HEK293 (cell line): Measurements from ENCODE around the gene DAPK2.

Source experiments
- CTCF ChIA-PET: fragments of 350-600 bp; formaldehyde crosslinking; extraction: SDS; loops from one replicate; lab custom pipeline; 2021; ENCODE audit warnings: antibody characterized with exemption; lab: Yijun Ruan, JAX
- POLR2A ChIA-PET: fragments of 300-600 bp; formaldehyde crosslinking; extraction: SDS; loops from one replicate; lab custom pipeline; 2020; ENCODE audit warnings: antibody characterized with exemption, inconsistent platforms; lab: Yijun Ruan, JAX
- H3K27ac ChIP-seq: fragments of 200-500 bp; sonication (Bioruptor generic); 2 replicates; pipeline ENCODE4 v1.5.1; 2014; ENCODE audit warnings: low read depth, low read length, control low read depth, inconsistent platforms; ENCODE audit errors: extremely low read depth
- H3K36me3 ChIP-seq, 2 experiments: fragments of 200-500 bp in 1 of 2; sonication (Bioruptor generic) in 1 of 2; 1 replicate in 1 of 2; 2 replicates in 1 of 2; pipeline ENCODE4 v1.5.1; 2014 to 2017; ENCODE audit warnings: inconsistent platforms in 2 of 2, low read length in 2 of 2; ENCODE audit not compliant: control insufficient read depth in 2 of 2, insufficient read depth in 1 of 2
- H3K4me1 ChIP-seq: fragments of 200-500 bp; sonication (Bioruptor generic); 2 replicates; pipeline ENCODE4 v1.5.1; 2014; ENCODE audit warnings: mild to moderate bottlenecking, low read length, inconsistent platforms; ENCODE audit not compliant: control insufficient read depth, insufficient read depth
- H3K4me3 ChIP-seq: 2 replicates; pipeline ENCODE4 v1.5.1; 2011; ENCODE audit warnings: low read depth, mild to moderate bottlenecking, control low read depth, low read length, moderate library complexity
- H3K9me3 ChIP-seq: fragments of 200-500 bp; sonication (Bioruptor generic); 2 replicates; pipeline ENCODE4 v1.5.1; 2014; ENCODE audit warnings: low read depth, low read length, inconsistent platforms; ENCODE audit not compliant: control insufficient read depth, insufficient read depth
- BCL11A ChIP-seq: fragments of 450-650 bp; formaldehyde crosslinking; IDR thresholded peaks from 2 replicates; pipeline ENCODE4 v1.5.1; 2016; ENCODE audit warnings: low read depth, missing biosample characterization, missing genetic modification characterization
- HOXD13 ChIP-seq: sonication (generic); formaldehyde crosslinking; IDR thresholded peaks from 2 replicates; pipeline ENCODE4 v1.8.0; 2022; ENCODE audit warnings: missing genetic modification reagents, borderline replicate concordance
- SP3 ChIP-seq: fragments of 450-650 bp; formaldehyde crosslinking; IDR thresholded peaks from 2 replicates; pipeline ENCODE4 v1.5.1; 2016; ENCODE audit warnings: missing biosample characterization, missing genetic modification characterization
- ZBTB48 ChIP-seq: fragments of 450-650 bp; formaldehyde crosslinking; IDR thresholded peaks from 2 replicates; pipeline ENCODE4 v1.5.1; 2016; ENCODE audit warnings: missing biosample characterization, missing genetic modification characterization
- ZNF133 ChIP-seq: fragments of 450-650 bp; formaldehyde crosslinking; IDR thresholded peaks from 2 replicates; pipeline ENCODE4 v1.5.1; 2016; ENCODE audit warnings: missing biosample characterization, missing genetic modification characterization
- ZNF138 ChIP-seq: fragments of 450-650 bp; formaldehyde crosslinking; IDR thresholded peaks from 2 replicates; pipeline ENCODE4 v1.5.1; 2016; ENCODE audit warnings: missing biosample characterization, missing genetic modification characterization, borderline replicate concordance
- ZNF211 ChIP-seq: fragments of 450-650 bp; formaldehyde crosslinking; IDR thresholded peaks from 2 replicates; pipeline ENCODE4 v1.5.1; 2016; ENCODE audit warnings: low read depth, missing biosample characterization, missing genetic modification characterization
- ZNF248 ChIP-seq: fragments of 450-650 bp; formaldehyde crosslinking; IDR thresholded peaks from 2 replicates; pipeline ENCODE4 v1.5.1; 2017; ENCODE audit warnings: missing biosample characterization, missing genetic modification characterization
- ZNF530 ChIP-seq: fragments of 450-650 bp; formaldehyde crosslinking; IDR thresholded peaks from 2 replicates; pipeline ENCODE4 v1.5.1; 2016; ENCODE audit warnings: low read depth, missing biosample characterization, missing genetic modification characterization
- ZNF549 ChIP-seq: fragments of 450-650 bp; IDR thresholded peaks from 2 replicates; pipeline ENCODE4 v1.5.1; 2018; ENCODE audit warnings: missing biosample characterization, missing genetic modification characterization, mild to moderate bottlenecking, inconsistent platforms, moderate library complexity
- ZNF768 ChIP-seq: fragments of 450-650 bp; formaldehyde crosslinking; IDR thresholded peaks from 2 replicates; pipeline ENCODE4 v1.5.1; 2018; ENCODE audit warnings: missing biosample characterization, mild to moderate bottlenecking, missing genetic modification characterization
- ZNF776 ChIP-seq: fragments of 450-650 bp; formaldehyde crosslinking; IDR thresholded peaks from 2 replicates; pipeline ENCODE4 v1.5.0; 2017; ENCODE audit warnings: missing biosample characterization, missing genetic modification characterization, borderline replicate concordance
- ZNF830 ChIP-seq: fragments of 450-650 bp; IDR thresholded peaks from 2 replicates; pipeline ENCODE4 v1.5.0; 2018; ENCODE audit warnings: missing biosample characterization, missing genetic modification characterization, low read depth, mild to moderate bottlenecking, moderate library complexity
- TF ChIP-seq, protein P1 (sequence below): fragments of 450-650 bp; formaldehyde crosslinking; IDR thresholded peaks from 2 replicates; pipeline ENCODE4 v1.5.1; 2016; ENCODE audit warnings: missing biosample characterization, missing genetic modification characterization
- TF ChIP-seq, protein P2 (sequence below): fragments of 450-650 bp; formaldehyde crosslinking; IDR thresholded peaks from 2 replicates; pipeline ENCODE4 v1.5.1; 2016; ENCODE audit warnings: missing biosample characterization, missing genetic modification characterization
- TF ChIP-seq, protein P3 (sequence below): fragments of 450-650 bp; formaldehyde crosslinking; IDR thresholded peaks from 2 replicates; pipeline ENCODE4 v1.5.1; 2016; ENCODE audit warnings: missing biosample characterization, missing genetic modification characterization
- TF ChIP-seq, protein P4 (sequence below): fragments of 450-650 bp; formaldehyde crosslinking; IDR thresholded peaks from 2 replicates; pipeline ENCODE4 v1.5.1; 2016; ENCODE audit warnings: missing biosample characterization, missing genetic modification characterization, borderline replicate concordance

The DAPK2 gene

DNA sequence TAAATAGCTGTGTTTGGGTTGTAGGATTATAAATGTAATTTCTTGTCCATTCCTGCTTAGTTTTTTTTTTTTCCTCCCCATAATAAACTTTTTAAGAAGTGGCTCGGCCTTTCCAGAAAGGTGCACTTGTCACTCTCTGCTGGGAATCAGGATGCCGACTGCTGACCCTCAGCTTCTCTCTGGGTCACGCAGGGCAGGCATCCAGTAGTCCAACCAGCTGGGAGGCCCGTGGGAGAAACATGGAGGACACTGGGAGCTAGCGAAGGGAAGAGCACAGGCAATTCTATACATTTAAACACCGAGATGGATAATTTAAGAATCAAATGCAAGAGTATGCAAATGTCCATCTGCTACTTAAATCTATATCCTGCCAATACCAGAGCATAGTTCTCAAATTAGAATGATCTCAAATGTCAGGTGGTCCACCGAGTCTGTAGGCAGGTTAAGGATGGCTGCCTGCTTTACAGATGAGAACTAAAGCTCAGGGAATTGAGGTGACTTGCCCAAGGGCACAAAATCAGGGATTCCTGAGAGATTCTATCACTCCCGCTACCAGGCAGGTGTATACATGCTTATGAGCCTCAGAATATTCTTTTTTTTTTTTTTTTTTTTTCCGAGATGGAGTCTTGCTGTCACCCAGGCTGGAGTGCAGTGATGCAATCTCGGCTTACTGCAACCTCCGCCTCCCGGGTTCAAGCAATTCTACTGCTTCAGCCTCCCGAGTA lies 64.5 kb downstream of the DAPK2 start:
- TF ChIP-seq BCL11A: no peak
- TF ChIP-seq ZNF549 (tag by site-specific recombination): no peak
- no peak for TF ChIP-seq ZNF248
- no peak for TF ChIP-seq ZNF133
- TF ChIP-seq, protein P1, sequence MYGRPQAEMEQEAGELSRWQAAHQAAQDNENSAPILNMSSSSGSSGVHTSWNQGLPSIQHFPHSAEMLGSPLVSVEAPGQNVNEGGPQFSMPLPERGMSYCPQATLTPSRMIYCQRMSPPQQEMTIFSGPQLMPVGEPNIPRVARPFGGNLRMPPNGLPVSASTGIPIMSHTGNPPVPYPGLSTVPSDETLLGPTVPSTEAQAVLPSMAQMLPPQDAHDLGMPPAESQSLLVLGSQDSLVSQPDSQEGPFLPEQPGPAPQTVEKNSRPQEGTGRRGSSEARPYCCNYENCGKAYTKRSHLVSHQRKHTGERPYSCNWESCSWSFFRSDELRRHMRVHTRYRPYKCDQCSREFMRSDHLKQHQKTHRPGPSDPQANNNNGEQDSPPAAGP (tag by site-specific recombination): no peak
- no peak for TF ChIP-seq SP3 (tag by site-specific recombination)
- no peak for TF ChIP-seq HOXD13 (CRISPR knock-in tag)
- no peak for TF ChIP-seq ZNF830
- TF ChIP-seq, protein P2, sequence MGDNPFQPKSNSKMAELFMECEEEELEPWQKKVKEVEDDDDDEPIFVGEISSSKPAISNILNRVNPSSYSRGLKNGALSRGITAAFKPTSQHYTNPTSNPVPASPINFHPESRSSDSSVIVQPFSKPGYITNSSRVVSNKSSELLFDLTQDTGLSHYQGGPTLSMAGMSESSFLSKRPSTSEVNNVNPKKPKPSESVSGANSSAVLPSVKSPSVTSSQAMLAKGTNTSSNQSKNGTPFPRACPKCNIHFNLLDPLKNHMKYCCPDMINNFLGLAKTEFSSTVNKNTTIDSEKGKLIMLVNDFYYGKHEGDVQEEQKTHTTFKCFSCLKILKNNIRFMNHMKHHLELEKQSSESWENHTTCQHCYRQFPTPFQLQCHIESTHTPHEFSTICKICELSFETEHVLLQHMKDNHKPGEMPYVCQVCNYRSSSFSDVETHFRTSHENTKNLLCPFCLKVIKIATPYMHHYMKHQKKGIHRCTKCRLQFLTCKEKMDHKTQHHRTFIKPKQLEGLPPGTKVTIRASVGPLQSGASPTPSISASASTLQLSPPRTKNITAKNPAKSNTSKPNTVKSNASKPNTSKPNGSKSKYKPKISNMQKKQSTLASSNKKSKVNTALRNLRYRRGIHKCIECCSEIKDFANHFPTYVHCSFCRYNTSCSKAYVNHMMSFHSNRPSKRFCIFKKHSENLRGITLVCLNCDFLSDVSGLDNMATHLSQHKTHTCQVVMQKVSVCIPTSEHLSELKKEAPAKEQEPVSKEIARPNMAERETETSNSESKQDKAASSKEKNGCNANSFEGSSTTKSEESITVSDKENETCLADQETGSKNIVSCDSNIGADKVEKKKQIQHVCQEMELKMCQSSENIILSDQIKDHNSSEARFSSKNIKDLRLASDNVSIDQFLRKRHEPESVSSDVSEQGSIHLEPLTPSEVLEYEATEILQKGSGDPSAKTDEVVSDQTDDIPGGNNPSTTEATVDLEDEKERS (tag by site-specific recombination): no peak
- TF ChIP-seq, protein P3, sequence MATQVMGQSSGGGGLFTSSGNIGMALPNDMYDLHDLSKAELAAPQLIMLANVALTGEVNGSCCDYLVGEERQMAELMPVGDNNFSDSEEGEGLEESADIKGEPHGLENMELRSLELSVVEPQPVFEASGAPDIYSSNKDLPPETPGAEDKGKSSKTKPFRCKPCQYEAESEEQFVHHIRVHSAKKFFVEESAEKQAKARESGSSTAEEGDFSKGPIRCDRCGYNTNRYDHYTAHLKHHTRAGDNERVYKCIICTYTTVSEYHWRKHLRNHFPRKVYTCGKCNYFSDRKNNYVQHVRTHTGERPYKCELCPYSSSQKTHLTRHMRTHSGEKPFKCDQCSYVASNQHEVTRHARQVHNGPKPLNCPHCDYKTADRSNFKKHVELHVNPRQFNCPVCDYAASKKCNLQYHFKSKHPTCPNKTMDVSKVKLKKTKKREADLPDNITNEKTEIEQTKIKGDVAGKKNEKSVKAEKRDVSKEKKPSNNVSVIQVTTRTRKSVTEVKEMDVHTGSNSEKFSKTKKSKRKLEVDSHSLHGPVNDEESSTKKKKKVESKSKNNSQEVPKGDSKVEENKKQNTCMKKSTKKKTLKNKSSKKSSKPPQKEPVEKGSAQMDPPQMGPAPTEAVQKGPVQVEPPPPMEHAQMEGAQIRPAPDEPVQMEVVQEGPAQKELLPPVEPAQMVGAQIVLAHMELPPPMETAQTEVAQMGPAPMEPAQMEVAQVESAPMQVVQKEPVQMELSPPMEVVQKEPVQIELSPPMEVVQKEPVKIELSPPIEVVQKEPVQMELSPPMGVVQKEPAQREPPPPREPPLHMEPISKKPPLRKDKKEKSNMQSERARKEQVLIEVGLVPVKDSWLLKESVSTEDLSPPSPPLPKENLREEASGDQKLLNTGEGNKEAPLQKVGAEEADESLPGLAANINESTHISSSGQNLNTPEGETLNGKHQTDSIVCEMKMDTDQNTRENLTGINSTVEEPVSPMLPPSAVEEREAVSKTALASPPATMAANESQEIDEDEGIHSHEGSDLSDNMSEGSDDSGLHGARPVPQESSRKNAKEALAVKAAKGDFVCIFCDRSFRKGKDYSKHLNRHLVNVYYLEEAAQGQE (tag by site-specific recombination): no peak
- TF ChIP-seq ZBTB48: no peak
- TF ChIP-seq, all 188 proteins: peak for 0
- Histone ChIP-seq H3K4me3 (no peak overlapping the region), H3K9me3 (no peaks in the 10 kb centered on the region), H3K36me3 (no peaks in the 10 kb centered on the region), H3K4me1 (no peaks in the 10 kb centered on the region), H3K27ac (no peak overlapping the region)
- CTCF ChIA-PET: interaction anchor here (0.7 kb wide), 1 partner anchor 1090 kb away, joined by 3 read pairs; no protein-coding TSS in a partner anchor
- POLR2A ChIA-PET: interaction anchor here (0.5 to 0.6 kb wide), 2 partner anchors 104 to 904 kb away, joined by 3 read pairs; no protein-coding TSS in a partner anchor

DNA sequence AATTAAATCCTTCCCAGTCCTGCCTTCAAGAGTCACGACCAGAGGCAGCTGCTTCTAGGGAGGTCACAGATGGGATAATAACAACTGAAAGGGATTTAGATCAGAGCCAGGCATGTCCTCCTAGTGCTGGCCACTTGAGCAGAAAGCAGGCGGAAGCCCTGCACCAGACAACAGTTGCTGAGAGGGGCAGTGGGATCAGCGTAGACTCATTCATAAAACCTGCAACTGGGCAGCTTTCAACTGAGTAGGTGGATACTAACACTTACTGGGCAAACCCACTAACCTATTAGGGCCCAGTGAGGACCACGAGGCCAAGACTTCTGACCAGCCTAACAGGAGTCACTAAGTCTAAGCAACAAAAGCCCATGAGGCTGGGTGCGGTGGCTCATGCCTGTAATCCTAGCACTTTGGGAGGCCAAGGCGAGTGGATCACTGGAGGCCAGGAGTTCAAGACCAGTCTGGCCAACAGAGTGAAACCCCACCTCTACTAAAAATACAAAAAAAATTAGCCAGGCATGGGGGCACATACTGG lies 67.0 kb downstream of the DAPK2 start:
- Histone ChIP-seq H3K4me3 (no peak overlapping the region), H3K27ac (no peak overlapping the region), H3K36me3 (no peaks in the 10 kb centered on the region), H3K4me1 (no peaks in the 10 kb centered on the region), H3K9me3 (no peaks in the 10 kb centered on the region)
- CTCF ChIA-PET: interaction anchor here (1.6 kb wide), 1 partner anchor 34 kb away, joined by 9 read pairs; no protein-coding TSS in a partner anchor
- POLR2A ChIA-PET: no interaction called here
- TF ChIP-seq ZNF776 (no peak), ZNF768 (tag by site-specific recombination) (no peak), ZNF530 (no peak), ZNF211 (tag by site-specific recombination) (no peak), ZNF138 (tag by site-specific recombination) (no peak)
- TF ChIP-seq, protein P4, sequence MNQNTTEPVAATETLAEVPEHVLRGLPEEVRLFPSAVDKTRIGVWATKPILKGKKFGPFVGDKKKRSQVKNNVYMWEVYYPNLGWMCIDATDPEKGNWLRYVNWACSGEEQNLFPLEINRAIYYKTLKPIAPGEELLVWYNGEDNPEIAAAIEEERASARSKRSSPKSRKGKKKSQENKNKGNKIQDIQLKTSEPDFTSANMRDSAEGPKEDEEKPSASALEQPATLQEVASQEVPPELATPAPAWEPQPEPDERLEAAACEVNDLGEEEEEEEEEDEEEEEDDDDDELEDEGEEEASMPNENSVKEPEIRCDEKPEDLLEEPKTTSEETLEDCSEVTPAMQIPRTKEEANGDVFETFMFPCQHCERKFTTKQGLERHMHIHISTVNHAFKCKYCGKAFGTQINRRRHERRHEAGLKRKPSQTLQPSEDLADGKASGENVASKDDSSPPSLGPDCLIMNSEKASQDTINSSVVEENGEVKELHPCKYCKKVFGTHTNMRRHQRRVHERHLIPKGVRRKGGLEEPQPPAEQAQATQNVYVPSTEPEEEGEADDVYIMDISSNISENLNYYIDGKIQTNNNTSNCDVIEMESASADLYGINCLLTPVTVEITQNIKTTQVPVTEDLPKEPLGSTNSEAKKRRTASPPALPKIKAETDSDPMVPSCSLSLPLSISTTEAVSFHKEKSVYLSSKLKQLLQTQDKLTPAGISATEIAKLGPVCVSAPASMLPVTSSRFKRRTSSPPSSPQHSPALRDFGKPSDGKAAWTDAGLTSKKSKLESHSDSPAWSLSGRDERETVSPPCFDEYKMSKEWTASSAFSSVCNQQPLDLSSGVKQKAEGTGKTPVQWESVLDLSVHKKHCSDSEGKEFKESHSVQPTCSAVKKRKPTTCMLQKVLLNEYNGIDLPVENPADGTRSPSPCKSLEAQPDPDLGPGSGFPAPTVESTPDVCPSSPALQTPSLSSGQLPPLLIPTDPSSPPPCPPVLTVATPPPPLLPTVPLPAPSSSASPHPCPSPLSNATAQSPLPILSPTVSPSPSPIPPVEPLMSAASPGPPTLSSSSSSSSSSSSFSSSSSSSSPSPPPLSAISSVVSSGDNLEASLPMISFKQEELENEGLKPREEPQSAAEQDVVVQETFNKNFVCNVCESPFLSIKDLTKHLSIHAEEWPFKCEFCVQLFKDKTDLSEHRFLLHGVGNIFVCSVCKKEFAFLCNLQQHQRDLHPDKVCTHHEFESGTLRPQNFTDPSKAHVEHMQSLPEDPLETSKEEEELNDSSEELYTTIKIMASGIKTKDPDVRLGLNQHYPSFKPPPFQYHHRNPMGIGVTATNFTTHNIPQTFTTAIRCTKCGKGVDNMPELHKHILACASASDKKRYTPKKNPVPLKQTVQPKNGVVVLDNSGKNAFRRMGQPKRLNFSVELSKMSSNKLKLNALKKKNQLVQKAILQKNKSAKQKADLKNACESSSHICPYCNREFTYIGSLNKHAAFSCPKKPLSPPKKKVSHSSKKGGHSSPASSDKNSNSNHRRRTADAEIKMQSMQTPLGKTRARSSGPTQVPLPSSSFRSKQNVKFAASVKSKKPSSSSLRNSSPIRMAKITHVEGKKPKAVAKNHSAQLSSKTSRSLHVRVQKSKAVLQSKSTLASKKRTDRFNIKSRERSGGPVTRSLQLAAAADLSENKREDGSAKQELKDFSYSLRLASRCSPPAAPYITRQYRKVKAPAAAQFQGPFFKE (tag by site-specific recombination): no peak
